Measurements from ENCODE around the gene AP2A2. TPM values are rescaled to one million over a fixed set of nuclear protein-coding genes. Genes with fewer than 3 reads are reported as not detected.

Gene AP2A2
- total RNA-seq, 6 experiments from 2014 or later, result 65.4 to 73.4 (median 70.9) TPM

DNA sequence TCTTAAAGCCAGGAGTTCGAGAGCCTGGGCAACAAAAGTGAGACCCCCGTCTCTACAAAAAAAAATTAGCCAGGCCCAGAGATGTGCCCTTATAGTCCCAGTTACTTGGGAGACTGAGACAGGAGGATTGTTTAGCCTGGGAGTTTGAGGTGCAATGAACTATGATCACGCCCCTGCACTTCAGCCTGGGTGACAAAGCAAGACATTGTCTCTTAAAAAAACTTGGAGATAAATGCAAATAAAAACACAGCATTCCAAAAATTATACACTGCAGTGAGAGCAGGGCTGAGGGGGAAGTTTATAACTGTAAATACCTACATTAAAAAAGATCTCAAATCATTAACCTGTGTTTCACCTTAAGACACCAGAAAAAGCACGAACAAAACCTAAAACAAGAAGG, 22.1 kb downstream of the AP2A2 start:
- Mint-ChIP-seq H3K4me3 (no peak overlapping the region), H3K36me3 (ENCODE audit: low read depth) (peaks cover 43% of the 10 kb centered on the region), H3K27ac (no peak overlapping the region), H3K27me3 (ENCODE audit: insufficient read depth) (no peaks in the 10 kb centered on the region), H3K9me3 (peaks cover 10% of the 10 kb centered on the region; the same call in 1 of the 2 replicates), H3K4me1 (ENCODE audit: low read depth) (peaks cover 13% of the 10 kb centered on the region)
- TF ChIP-seq, protein P1, sequence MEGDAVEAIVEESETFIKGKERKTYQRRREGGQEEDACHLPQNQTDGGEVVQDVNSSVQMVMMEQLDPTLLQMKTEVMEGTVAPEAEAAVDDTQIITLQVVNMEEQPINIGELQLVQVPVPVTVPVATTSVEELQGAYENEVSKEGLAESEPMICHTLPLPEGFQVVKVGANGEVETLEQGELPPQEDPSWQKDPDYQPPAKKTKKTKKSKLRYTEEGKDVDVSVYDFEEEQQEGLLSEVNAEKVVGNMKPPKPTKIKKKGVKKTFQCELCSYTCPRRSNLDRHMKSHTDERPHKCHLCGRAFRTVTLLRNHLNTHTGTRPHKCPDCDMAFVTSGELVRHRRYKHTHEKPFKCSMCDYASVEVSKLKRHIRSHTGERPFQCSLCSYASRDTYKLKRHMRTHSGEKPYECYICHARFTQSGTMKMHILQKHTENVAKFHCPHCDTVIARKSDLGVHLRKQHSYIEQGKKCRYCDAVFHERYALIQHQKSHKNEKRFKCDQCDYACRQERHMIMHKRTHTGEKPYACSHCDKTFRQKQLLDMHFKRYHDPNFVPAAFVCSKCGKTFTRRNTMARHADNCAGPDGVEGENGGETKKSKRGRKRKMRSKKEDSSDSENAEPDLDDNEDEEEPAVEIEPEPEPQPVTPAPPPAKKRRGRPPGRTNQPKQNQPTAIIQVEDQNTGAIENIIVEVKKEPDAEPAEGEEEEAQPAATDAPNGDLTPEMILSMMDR (IDR thresholded peaks at IDR 0.05), result no peak
- DNase-seq, result no peak

GRCh38 chr11:951507-951906, 25.8 kb downstream of the AP2A2 start:
- DNase-seq, result no peak

GRCh38 chr11:952406-953385, 27.0 kb downstream of the AP2A2 start:
- no peak overlapping the region for H3K4me3 Mint-ChIP-seq
- H3K36me3 Mint-ChIP-seq (ENCODE audit: low read depth), result peaks cover 18% of the 10 kb centered on the region
- no peaks in the 10 kb centered on the region; the same call in 1 of the 2 replicates for H3K27me3 Mint-ChIP-seq (ENCODE audit: insufficient read depth)
- peaks cover 10% of the 10 kb centered on the region; the same call in 1 of the 2 replicates for H3K9me3 Mint-ChIP-seq
- no peak for DNase-seq
- H3K27ac Mint-ChIP-seq, result no peak overlapping the region
- peaks cover 17% of the 10 kb centered on the region for H3K4me1 Mint-ChIP-seq (ENCODE audit: low read depth)
- TF ChIP-seq, protein P1 (IDR thresholded peaks at IDR 0.05), result no peak

More at GRCh38 chr11:951507-951906, 25.8 kb downstream of the AP2A2 start:
- Mint-ChIP-seq H3K27ac (no peak overlapping the region), H3K9me3 (peaks cover 10% of the 10 kb centered on the region; the same call in 1 of the 2 replicates), H3K27me3 (ENCODE audit: insufficient read depth) (no peaks in the 10 kb centered on the region; the same call in 1 of the 2 replicates), H3K36me3 (ENCODE audit: low read depth) (peaks cover 25% of the 10 kb centered on the region), H3K4me1 (ENCODE audit: low read depth) (peaks cover 17% of the 10 kb centered on the region), H3K4me3 (no peak overlapping the region)
- TF ChIP-seq, protein P1 (IDR thresholded peaks at IDR 0.05), result no peak

- peaks cover 17% of the 10 kb centered on the region for H3K4me1 Mint-ChIP-seq (ENCODE audit: low read depth)
- no peak for DNase-seq
- H3K27me3 Mint-ChIP-seq (ENCODE audit: insufficient read depth), result no peaks in the 10 kb centered on the region; the same call in 1 of the 2 replicates
- peaks cover 13% of the 10 kb centered on the region for H3K36me3 Mint-ChIP-seq (ENCODE audit: low read depth)
- H3K4me3 Mint-ChIP-seq, result no peak overlapping the region
- H3K27ac Mint-ChIP-seq, result no peak overlapping the region
- H3K9me3 Mint-ChIP-seq, result peaks cover 4% of the 10 kb centered on the region; the same call in 1 of the 2 replicates
- TF ChIP-seq, protein P1 (IDR thresholded peaks at IDR 0.05), result no peak
Measured at GRCh38 chr11:953512-953911, 27.8 kb downstream of the AP2A2 start.

- TF ChIP-seq, protein P1 (IDR thresholded peaks at IDR 0.05), result no peak
- H3K36me3 Mint-ChIP-seq (ENCODE audit: low read depth), result peaks cover 4% of the 10 kb centered on the region; the same call in 1 of the 2 replicates
- no peaks in the 10 kb centered on the region; the same call in 1 of the 2 replicates for H3K27me3 Mint-ChIP-seq (ENCODE audit: insufficient read depth)
- no peak overlapping the region for H3K4me3 Mint-ChIP-seq
- peaks cover 17% of the 10 kb centered on the region for H3K4me1 Mint-ChIP-seq (ENCODE audit: low read depth)
- no peaks in the 10 kb centered on the region for H3K9me3 Mint-ChIP-seq
- no peak overlapping the region for H3K27ac Mint-ChIP-seq
- DNase-seq, result no peak
Measured at GRCh38 chr11:954392-955153, 28.9 kb downstream of the AP2A2 start.

Data from HFFc6 (cell line).